Neural cell (in vitro differentiated cells): ENCODE data around the gene SFMBT2.

ENCODE experiments used
- CTCF ChIP-seq: fragments of 450-650 bp; IDR thresholded peaks from 2 replicates; pipeline ENCODE4 v1.5.1; 2014; ENCODE audit warnings: antibody characterized with exemption, mild to moderate bottlenecking, moderate library complexity; ENCODE audit not compliant: poor library complexity, severe bottlenecking
- EP300 ChIP-seq: fragments of 450-650 bp; conservative IDR thresholded peaks from 2 replicates; pipeline ENCODE4 v1.6.1; 2014; ENCODE audit warnings: antibody characterized with exemption, mild to moderate bottlenecking, moderate library complexity; ENCODE audit not compliant: poor library complexity, severe bottlenecking
- EZH2 ChIP-seq: fragments of 200-600, 300-800 bp; shearing (Covaris generic), sonication (generic); IDR thresholded peaks from 2 replicates; pipeline ENCODE4 v1.6.1; 2014; ENCODE audit warnings: antibody characterized with exemption, low read length, borderline replicate concordance, mild to moderate bottlenecking; ENCODE audit not compliant: insufficient read depth, poor library complexity, severe bottlenecking
- POLR2AphosphoS5 ChIP-seq: IDR thresholded peaks from 2 replicates; pipeline ENCODE4 v1.6.1; 2012
- RAD21 ChIP-seq: fragments of 450-650 bp; conservative IDR thresholded peaks from 2 replicates; pipeline ENCODE4 v1.6.1; 2014; ENCODE audit warnings: antibody characterized with exemption, mild to moderate bottlenecking, moderate library complexity

- TF ChIP-seq EZH2: no peak
- TF ChIP-seq POLR2AphosphoS5: no peak
- TF ChIP-seq CTCF: no peak
- no peak for TF ChIP-seq RAD21
- no peak for TF ChIP-seq EP300
Measured at GRCh38 chr10:7411671-7412128, 866 bp upstream of the SFMBT2 start.
